ENCODE results near the gene KCNJ6. TPM values are rescaled to one million over a fixed set of nuclear protein-coding genes. Genes with fewer than 3 reads are reported as not detected.
"Not testable (repeated sequence)": the region's sequence is repeated elsewhere in the genome, so short reads cannot be mapped to it uniquely, and the experiment has no call there.

The KCNJ6 gene
- total RNA-seq, 6 experiments from 2014 or later = not detected

- DNase-seq = no peak
- Mint-ChIP-seq H3K36me3 (ENCODE audit: low read depth) (peaks cover 14% of the 10 kb centered on the region), H3K4me1 (ENCODE audit: low read depth) (peaks cover 11% of the 10 kb centered on the region), H3K9me3 (peaks cover 22% of the 10 kb centered on the region), H3K27ac (no peak overlapping the region), H3K4me3 (no peak overlapping the region), H3K27me3 (ENCODE audit: insufficient read depth) (peaks cover 5% of the 10 kb centered on the region; the same call in 1 of the 2 replicates)
- TF ChIP-seq, protein P1, sequence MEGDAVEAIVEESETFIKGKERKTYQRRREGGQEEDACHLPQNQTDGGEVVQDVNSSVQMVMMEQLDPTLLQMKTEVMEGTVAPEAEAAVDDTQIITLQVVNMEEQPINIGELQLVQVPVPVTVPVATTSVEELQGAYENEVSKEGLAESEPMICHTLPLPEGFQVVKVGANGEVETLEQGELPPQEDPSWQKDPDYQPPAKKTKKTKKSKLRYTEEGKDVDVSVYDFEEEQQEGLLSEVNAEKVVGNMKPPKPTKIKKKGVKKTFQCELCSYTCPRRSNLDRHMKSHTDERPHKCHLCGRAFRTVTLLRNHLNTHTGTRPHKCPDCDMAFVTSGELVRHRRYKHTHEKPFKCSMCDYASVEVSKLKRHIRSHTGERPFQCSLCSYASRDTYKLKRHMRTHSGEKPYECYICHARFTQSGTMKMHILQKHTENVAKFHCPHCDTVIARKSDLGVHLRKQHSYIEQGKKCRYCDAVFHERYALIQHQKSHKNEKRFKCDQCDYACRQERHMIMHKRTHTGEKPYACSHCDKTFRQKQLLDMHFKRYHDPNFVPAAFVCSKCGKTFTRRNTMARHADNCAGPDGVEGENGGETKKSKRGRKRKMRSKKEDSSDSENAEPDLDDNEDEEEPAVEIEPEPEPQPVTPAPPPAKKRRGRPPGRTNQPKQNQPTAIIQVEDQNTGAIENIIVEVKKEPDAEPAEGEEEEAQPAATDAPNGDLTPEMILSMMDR (IDR thresholded peaks at IDR 0.05) = no peak
Observed at GRCh38 chr21:37580666-37581065, 335.6 kb downstream of the KCNJ6 start.

GRCh38 chr21:37579356-37579755 is 336.9 kb downstream of the KCNJ6 start:
- Mint-ChIP-seq H3K9me3 (peaks cover 22% of the 10 kb centered on the region), H3K4me3 (no peak overlapping the region), H3K36me3 (ENCODE audit: low read depth) (peaks cover 14% of the 10 kb centered on the region), H3K4me1 (ENCODE audit: low read depth) (peaks cover 13% of the 10 kb centered on the region), H3K27ac (no peak overlapping the region), H3K27me3 (ENCODE audit: insufficient read depth) (peaks cover 6% of the 10 kb centered on the region)
- DNase-seq = no peak
- TF ChIP-seq, protein P1 (IDR thresholded peaks at IDR 0.05) = no peak

GRCh38 chr21:37578471-37579126 is 337.7 kb downstream of the KCNJ6 start:
- Mint-ChIP-seq H3K27ac (no peak overlapping the region), H3K27me3 (ENCODE audit: insufficient read depth) (peaks cover 6% of the 10 kb centered on the region), H3K36me3 (ENCODE audit: low read depth) (peaks cover 14% of the 10 kb centered on the region), H3K4me1 (ENCODE audit: low read depth) (peaks cover 13% of the 10 kb centered on the region), H3K4me3 (no peak overlapping the region), H3K9me3 (peaks cover 22% of the 10 kb centered on the region)
- TF ChIP-seq, protein P1 (IDR thresholded peaks at IDR 0.05) = no peak
- no peak for DNase-seq

- not testable (repeated sequence) for DNase-seq; H3K4me1 Mint-ChIP-seq (ENCODE audit: low read depth); H3K27me3 Mint-ChIP-seq (ENCODE audit: insufficient read depth); H3K4me3 Mint-ChIP-seq; H3K27ac Mint-ChIP-seq
- Mint-ChIP-seq H3K9me3 (peaks cover 22% of the 10 kb centered on the region), H3K36me3 (ENCODE audit: low read depth) (peaks cover 14% of the 10 kb centered on the region)
Observed at GRCh38 chr21:37576929-37577328, 339.3 kb downstream of the KCNJ6 start.

- Mint-ChIP-seq H3K27ac (no peak overlapping the region), H3K36me3 (ENCODE audit: low read depth) (peaks cover 14% of the 10 kb centered on the region), H3K27me3 (ENCODE audit: insufficient read depth) (peaks cover 8% of the 10 kb centered on the region), H3K9me3 (peaks cover 22% of the 10 kb centered on the region), H3K4me1 (ENCODE audit: low read depth) (peaks cover 6% of the 10 kb centered on the region; the same call in 1 of the 2 replicates), H3K4me3 (no peak overlapping the region)
- TF ChIP-seq, protein P1 (IDR thresholded peaks at IDR 0.05) = no peak
- no peak for DNase-seq
Observed at GRCh38 chr21:37575580-37575979, 340.7 kb downstream of the KCNJ6 start.

GRCh38 chr21:37574751-37575150 is 341.5 kb downstream of the KCNJ6 start:
- peaks cover 14% of the 10 kb centered on the region for H3K36me3 Mint-ChIP-seq (ENCODE audit: low read depth)
- no peak overlapping the region for H3K27ac Mint-ChIP-seq
- H3K9me3 Mint-ChIP-seq = peaks cover 22% of the 10 kb centered on the region
- DNase-seq = no peak
- H3K4me3 Mint-ChIP-seq = no peak overlapping the region
- peaks cover 6% of the 10 kb centered on the region; the same call in 1 of the 2 replicates for H3K4me1 Mint-ChIP-seq (ENCODE audit: low read depth)
- TF ChIP-seq, protein P1 (IDR thresholded peaks at IDR 0.05) = no peak
- peaks cover 8% of the 10 kb centered on the region for H3K27me3 Mint-ChIP-seq (ENCODE audit: insufficient read depth)
